Calu3 (cell line): ENCODE results near the gene GPR153. TPM values are rescaled to one million over a fixed set of nuclear protein-coding genes. Genes with fewer than 3 reads are reported as not detected.

Source experiments
- Bru-seq: library from RNA; stranded (reverse); fragments of 400-500 nt; gene quantifications from one replicate; lab custom pipeline; 2021; lab: Mats Ljungman, UMichigan
- BruChase-seq, 2 experiments: library from RNA; stranded (reverse); fragments of 400-500 nt; gene quantifications; one replicate each; lab custom pipeline; 2021; lab: Mats Ljungman, UMichigan
- BruUV-seq: library from RNA; stranded (reverse); fragments of 400-500 nt; replicated peaks from 2 replicates; lab custom pipeline; 2021; lab: Mats Ljungman, UMichigan
- CTCF ChIA-PET: fragments of 300-600 bp; sonication (Branson Sonifier 250); formaldehyde crosslinking; loops from one replicate; lab custom pipeline; 2022; ENCODE audit warnings: antibody characterized with exemption; lab: Charles Lee
- DNase-seq: peaks from one replicate; pipeline ENCODE4 v3.0.0; 2022
- H3K27ac Mint-ChIP-seq: one replicate; pipeline ENCODE4 v1.8.0; 2022; ENCODE audit warnings: mixed read lengths; ENCODE audit not compliant: unreplicated experiment
- H3K27me3 Mint-ChIP-seq: one replicate; pipeline ENCODE4 v1.8.0; 2022; ENCODE audit warnings: mixed read lengths; ENCODE audit not compliant: unreplicated experiment
- H3K36me3 Mint-ChIP-seq: one replicate; pipeline ENCODE4 v1.8.0; 2022; ENCODE audit warnings: mild to moderate bottlenecking, moderate library complexity, mixed read lengths; ENCODE audit not compliant: insufficient read depth, unreplicated experiment
- H3K4me1 Mint-ChIP-seq: one replicate; pipeline ENCODE4 v1.8.0; 2022; ENCODE audit warnings: mild to moderate bottlenecking, low read depth, mixed read lengths; ENCODE audit not compliant: unreplicated experiment
- H3K4me3 Mint-ChIP-seq: one replicate; pipeline ENCODE4 v1.8.0; 2022; ENCODE audit warnings: mild to moderate bottlenecking, low read depth, moderate library complexity, mixed read lengths; ENCODE audit not compliant: unreplicated experiment
- H3K9me3 Mint-ChIP-seq: one replicate; pipeline ENCODE4 v1.8.0; 2022; ENCODE audit warnings: low read depth, mixed read lengths; ENCODE audit not compliant: unreplicated experiment
- CTCF ChIP-seq: fragments of 200-600 bp; IDR thresholded peaks from one replicate; pipeline ENCODE4 v1.8.0; 2022; ENCODE audit warnings: antibody characterized with exemption; ENCODE audit not compliant: unreplicated experiment
- intact Hi-C: fragments of 100-400 bp; cut with micrococcal nuclease; formaldehyde crosslinking; loops from one replicate; pipeline ENCODE4 v1.10.0; 2022; ENCODE audit not compliant: unreplicated experiment
- long read RNA-seq: library from polyadenylated mRNA; stranded (forward); transcript quantifications from one replicate; pipeline ENCODE4 v2.0.0, GENCODE V29; 2022
- total RNA-seq: library from RNA; stranded (reverse); gene quantifications from 2 replicates; pipeline ENCODE4 v1.2.3, GENCODE V29; 2022

GPR153 gene
- total RNA-seq: 3.7 and 4.7 TPM in 2 replicates
- Bru-seq, nascent RNA: percentile 29 among the genes with signal in this experiment
- percentile 44 among the genes with signal in this experiment for BruChase-seq, experiment 1, labeled RNA remaining after a 6-hour chase
- percentile 42 among the genes with signal in this experiment for BruChase-seq, experiment 2, labeled RNA remaining after a 2-hour chase
- long read RNA-seq, partial matches to known transcripts: 0 of 14 reads
- long read RNA-seq, other reads (novel, unspliced or antisense): 14 of 14 reads

GRCh38 chr1:6260961-6261614, at the start of gene GPR153:
TSS of gene GPR153 (minus strand) at chr1:6261098. CDS start at chr1:6254905, 6,193 bp downstream.
- intact Hi-C loops: no loop called here

GRCh38 chr1:6310116-6310848, 49.4 kb upstream of the GPR153 start:
- Mint-ChIP-seq H3K9me3 (no peaks in the 10 kb centered on the region), H3K27ac (no peak overlapping the region), H3K4me1 (no peaks in the 10 kb centered on the region), H3K36me3 (no peaks in the 10 kb centered on the region), H3K27me3 (no peaks in the 10 kb centered on the region), H3K4me3 (no peak overlapping the region)
- BruUV-seq: no TSS peak
- CTCF ChIA-PET: no interaction called here
- no peak for TF ChIP-seq CTCF
- intact Hi-C loops: no loop called here
- no peak for DNase-seq

More at GRCh38 chr1:6260961-6261614, at the start of gene GPR153:
- DNase-seq: peak; percentile 35
- Mint-ChIP-seq H3K4me1 (no peaks in the 10 kb centered on the region), H3K4me3 (peak within 1 kb of the TSS; percentile 55), H3K27ac (no peak within 1 kb of the TSS), H3K9me3 (no peaks in the 10 kb centered on the region), H3K27me3 (no peaks in the 10 kb centered on the region), H3K36me3 (peaks cover 5% of the 10 kb centered on the region)
- TF ChIP-seq CTCF: no peak
- no TSS peak for BruUV-seq
- CTCF ChIA-PET: no interaction called here

DNA sequence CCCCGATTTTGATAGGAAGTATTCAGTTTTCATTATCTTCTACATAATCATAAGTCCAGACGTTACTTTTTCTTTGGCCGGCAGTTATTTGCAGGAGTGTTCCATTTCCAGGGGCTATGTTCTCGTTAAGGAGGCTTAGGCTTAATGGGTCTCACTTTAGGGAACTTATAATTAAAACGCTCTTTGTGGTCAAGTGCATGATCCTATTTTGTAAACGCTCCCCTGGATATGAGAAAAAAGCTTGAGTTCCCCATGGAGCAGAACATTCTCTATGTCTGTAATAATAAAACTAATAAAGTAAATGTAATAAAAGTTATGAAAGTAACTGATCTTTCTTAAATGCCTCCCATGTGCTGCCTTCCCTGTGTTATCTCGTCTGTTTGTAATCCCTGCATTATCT, 48.7 kb upstream of the GPR153 start:
- H3K4me3 Mint-ChIP-seq: no peak overlapping the region
- BruUV-seq: no TSS peak
- no peaks in the 10 kb centered on the region for H3K4me1 Mint-ChIP-seq

More for the DNA sequence above, 48.7 kb upstream of the GPR153 start:
- Mint-ChIP-seq H3K27ac (no peak overlapping the region), H3K36me3 (no peaks in the 10 kb centered on the region), H3K9me3 (no peaks in the 10 kb centered on the region), H3K27me3 (no peaks in the 10 kb centered on the region)
- CTCF ChIA-PET: no interaction called here
- no peak for TF ChIP-seq CTCF
- DNase-seq: no peak
- intact Hi-C loops: no loop called here
